ENCODE measurements around the gene SUSD3.
"Not testable (repeated sequence)": the region's sequence is repeated elsewhere in the genome, so short reads cannot be mapped to it uniquely, and the experiment has no call there.

The SUSD3 gene

DNA sequence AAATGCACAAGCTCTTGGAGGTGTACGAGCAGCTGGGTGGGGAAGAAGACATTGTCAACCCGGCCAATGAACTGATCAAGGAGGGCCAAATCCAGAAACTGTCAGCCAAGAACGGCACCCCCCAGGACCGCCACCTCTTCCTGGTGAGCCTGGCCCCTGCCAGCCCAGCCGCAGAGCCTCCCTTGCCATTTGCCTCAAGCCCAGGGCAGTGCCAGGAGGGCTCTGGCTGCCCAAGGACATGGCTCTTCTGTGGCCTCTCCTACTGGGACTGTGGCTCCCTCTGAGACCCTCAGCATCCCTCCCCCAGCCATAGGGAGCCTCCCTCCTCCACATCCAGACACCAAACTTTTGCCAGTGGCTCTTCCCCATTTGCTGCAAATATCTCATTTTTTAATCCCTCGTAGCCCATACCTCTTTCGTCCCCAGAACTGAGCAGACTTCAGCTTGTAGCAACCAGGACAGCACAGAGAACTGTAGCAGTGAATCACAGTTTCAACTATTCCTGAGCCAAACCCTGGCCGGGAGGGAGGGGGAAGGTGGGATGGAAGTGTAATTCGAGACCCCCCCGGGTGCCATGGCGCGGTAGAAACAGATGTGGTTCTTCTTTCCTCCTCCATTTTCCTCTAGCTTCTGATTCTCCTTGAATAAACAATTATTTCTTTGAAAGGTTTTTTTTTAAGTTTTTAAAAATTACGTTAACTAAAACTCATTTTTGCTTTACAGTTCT, 44.5 kb upstream of the SUSD3 start:
- DNase-seq (ENCODE audit: low read depth): no peak
- no peak overlapping the region for H3K4me3 ChIP-seq (ENCODE audit: low read depth, low read length)
- TF ChIP-seq, protein P1, sequence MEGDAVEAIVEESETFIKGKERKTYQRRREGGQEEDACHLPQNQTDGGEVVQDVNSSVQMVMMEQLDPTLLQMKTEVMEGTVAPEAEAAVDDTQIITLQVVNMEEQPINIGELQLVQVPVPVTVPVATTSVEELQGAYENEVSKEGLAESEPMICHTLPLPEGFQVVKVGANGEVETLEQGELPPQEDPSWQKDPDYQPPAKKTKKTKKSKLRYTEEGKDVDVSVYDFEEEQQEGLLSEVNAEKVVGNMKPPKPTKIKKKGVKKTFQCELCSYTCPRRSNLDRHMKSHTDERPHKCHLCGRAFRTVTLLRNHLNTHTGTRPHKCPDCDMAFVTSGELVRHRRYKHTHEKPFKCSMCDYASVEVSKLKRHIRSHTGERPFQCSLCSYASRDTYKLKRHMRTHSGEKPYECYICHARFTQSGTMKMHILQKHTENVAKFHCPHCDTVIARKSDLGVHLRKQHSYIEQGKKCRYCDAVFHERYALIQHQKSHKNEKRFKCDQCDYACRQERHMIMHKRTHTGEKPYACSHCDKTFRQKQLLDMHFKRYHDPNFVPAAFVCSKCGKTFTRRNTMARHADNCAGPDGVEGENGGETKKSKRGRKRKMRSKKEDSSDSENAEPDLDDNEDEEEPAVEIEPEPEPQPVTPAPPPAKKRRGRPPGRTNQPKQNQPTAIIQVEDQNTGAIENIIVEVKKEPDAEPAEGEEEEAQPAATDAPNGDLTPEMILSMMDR (IDR thresholded peaks at IDR 0.05; ENCODE audit: low read depth, low read length): no peak
- TF ChIP-seq, protein P2, sequence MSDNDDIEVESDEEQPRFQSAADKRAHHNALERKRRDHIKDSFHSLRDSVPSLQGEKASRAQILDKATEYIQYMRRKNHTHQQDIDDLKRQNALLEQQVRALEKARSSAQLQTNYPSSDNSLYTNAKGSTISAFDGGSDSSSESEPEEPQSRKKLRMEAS (IDR thresholded peaks at IDR 0.05; ENCODE audit: low read depth, low read length): no peak
- no peak for TF ChIP-seq POLR2A (IDR thresholded peaks at IDR 0.05; ENCODE audit: extremely low read depth, insufficient read length)
- TF ChIP-seq MYC (IDR thresholded peaks at IDR 0.05; ENCODE audit: low read depth, low read length): no peak

DNA sequence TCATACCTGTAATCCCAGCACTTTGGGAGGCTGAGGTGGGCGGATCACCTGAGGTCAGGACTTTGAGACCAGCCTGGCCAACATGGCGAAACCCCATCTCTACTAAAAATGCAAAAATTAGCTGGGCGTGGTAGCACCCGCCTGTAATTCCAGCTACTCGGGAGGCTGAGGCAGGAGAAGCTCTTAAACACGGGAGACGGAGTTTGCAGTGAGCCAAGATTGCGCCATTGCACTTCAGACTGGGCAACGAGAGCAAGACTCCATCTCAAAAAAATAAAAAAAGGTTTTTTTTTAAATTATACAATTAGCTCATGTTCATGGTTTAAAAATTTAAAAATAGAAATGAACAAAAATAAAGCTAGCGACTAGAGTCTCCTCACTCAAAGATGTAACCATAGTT, 43.3 kb upstream of the SUSD3 start:
- H3K4me3 ChIP-seq (ENCODE audit: low read depth, low read length); DNase-seq (ENCODE audit: low read depth): not testable (repeated sequence)

DNA sequence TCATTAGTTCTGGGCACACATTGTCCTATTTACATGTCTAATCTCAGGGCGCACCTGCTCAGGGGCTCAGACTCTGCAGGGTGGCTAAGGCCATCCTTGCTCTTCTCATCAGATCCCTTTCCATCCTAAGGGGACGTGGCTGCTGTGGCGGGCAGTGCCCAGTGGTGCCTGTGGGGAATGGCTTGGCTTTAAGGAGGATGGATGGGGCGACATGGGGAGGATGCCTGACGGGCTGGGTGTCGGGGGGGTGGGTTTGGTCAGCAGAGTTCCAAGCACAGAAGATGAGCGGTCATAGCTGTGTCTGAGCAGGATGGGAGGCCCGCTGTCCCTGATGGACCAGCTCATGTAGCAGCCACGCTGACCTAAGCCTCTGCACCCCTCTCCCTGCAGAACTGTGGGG, 40.9 kb upstream of the SUSD3 start:
- no peak for DNase-seq (ENCODE audit: low read depth)
- no peak overlapping the region for H3K4me3 ChIP-seq (ENCODE audit: low read depth, low read length)
- TF ChIP-seq POLR2A (IDR thresholded peaks at IDR 0.05; ENCODE audit: extremely low read depth, insufficient read length) (no peak), MYC (IDR thresholded peaks at IDR 0.05; ENCODE audit: low read depth, low read length) (no peak)
- TF ChIP-seq, protein P1 (IDR thresholded peaks at IDR 0.05; ENCODE audit: low read depth, low read length): no peak
- TF ChIP-seq, protein P2 (IDR thresholded peaks at IDR 0.05; ENCODE audit: low read depth, low read length): no peak

DNA sequence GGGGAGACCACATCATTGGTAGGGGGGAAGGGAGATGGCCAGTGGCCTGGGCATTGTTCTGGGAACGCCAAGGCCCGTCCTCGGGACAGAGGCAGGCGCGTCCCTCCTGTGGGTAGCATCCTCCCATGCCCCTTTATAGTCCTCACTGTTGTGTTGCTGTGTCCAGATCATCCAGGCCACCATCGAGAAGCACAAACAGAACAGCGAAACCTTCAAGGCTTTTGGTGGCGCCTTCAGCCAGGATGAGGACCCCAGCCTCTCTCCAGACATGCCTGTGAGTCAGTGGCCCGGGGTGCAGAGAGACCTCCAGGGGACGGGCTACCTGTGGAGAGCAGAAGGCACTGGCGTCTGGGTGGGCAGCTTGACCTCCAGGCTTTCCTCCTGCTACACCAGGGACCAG, 38.4 kb upstream of the SUSD3 start:
- TF ChIP-seq POLR2A (IDR thresholded peaks at IDR 0.05; ENCODE audit: extremely low read depth, insufficient read length) (no peak), MYC (IDR thresholded peaks at IDR 0.05; ENCODE audit: low read depth, low read length) (no peak)
- TF ChIP-seq, protein P2 (IDR thresholded peaks at IDR 0.05; ENCODE audit: low read depth, low read length): no peak
- TF ChIP-seq, protein P1 (IDR thresholded peaks at IDR 0.05; ENCODE audit: low read depth, low read length): no peak
- no peak overlapping the region for H3K4me3 ChIP-seq (ENCODE audit: low read depth, low read length)
- no peak for DNase-seq (ENCODE audit: low read depth)

DNA sequence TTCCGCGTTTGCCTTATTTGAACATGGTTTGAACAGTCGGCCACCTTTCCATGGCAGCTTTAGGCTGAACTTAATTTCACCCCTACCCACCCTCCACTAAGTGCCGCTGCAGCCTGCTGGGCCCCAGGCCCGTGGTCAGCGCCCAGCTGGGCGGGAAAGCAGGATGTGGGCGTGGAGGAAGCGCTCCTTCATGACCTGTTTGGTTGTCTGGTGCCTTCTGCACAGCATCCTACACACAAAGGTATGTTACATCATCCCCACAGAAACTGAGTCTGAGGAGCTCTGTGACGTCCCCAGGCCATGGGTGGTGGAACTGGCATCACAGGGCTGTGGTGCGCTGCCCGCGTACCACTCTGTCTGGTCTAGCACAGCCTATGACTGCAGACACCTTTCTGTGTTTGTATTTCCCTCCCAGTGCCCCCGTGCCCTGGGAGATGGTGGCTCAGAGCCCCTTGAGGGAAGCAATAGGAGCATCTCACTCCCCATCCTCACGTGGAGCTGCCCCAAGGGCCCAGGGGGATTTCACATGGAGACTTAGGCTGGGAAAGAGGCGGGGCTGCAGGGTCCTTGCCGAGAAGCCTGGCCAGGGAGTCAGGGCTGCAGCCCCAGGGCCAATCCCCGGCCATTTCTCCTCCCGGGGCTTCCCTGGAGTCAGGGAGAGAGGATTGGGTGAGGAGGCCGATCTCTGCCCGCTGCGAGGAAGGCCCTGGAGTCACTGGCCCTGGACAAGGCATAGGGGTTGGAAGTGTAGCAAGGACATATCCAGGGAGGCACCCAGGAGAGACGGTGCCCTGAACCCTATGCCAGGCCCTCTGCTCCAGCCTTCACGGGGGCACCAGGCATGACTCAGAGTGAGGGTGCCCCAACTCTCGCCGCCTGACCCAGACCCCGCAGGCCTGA, 37.5 kb upstream of the SUSD3 start:
- TF ChIP-seq POLR2A (IDR thresholded peaks at IDR 0.05; ENCODE audit: extremely low read depth, insufficient read length): no peak
- TF ChIP-seq, protein P2 (IDR thresholded peaks at IDR 0.05; ENCODE audit: low read depth, low read length): no peak
- TF ChIP-seq MYC (IDR thresholded peaks at IDR 0.05; ENCODE audit: low read depth, low read length): no peak
- TF ChIP-seq, protein P1 (IDR thresholded peaks at IDR 0.05; ENCODE audit: low read depth, low read length): no peak

DNA sequence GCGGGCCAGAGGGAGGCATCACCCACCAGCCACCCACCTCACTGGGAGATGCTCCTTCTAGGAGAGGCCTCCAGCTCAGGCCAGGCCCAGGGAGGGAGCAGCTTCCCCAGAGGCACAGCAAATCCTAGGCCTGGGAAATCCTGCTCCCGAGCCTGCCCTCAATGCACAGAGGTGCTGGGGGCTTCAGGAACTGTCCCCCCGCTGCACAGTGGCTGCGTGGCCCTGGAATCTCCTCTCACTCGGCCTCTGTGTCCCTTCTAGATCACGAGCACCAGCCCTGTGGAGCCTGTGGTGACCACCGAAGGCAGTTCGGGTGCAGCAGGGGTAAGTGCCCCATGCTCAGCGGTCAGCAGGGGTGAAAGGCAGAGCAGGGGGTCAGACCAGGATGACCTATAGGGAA, 36.4 kb upstream of the SUSD3 start:
- no peak for DNase-seq (ENCODE audit: low read depth)
- no peak for TF ChIP-seq POLR2A (IDR thresholded peaks at IDR 0.05; ENCODE audit: extremely low read depth, insufficient read length)
- no peak for TF ChIP-seq MYC (IDR thresholded peaks at IDR 0.05; ENCODE audit: low read depth, low read length)
- TF ChIP-seq, protein P1 (IDR thresholded peaks at IDR 0.05; ENCODE audit: low read depth, low read length): no peak
- TF ChIP-seq, protein P2 (IDR thresholded peaks at IDR 0.05; ENCODE audit: low read depth, low read length): no peak
- H3K4me3 ChIP-seq (ENCODE audit: low read depth, low read length): no peak overlapping the region

More for the DNA sequence above, 37.5 kb upstream of the SUSD3 start:
- no peak overlapping the region for H3K4me3 ChIP-seq (ENCODE audit: low read depth, low read length)
- peak; percentile 56 for DNase-seq (ENCODE audit: low read depth)

All from NB4 (cell line).